Lung (tissue), 12 donors: Measurements from ENCODE around the gene SLC12A6. TPM values are rescaled to one million over a fixed set of nuclear protein-coding genes. Genes with fewer than 3 reads are reported as not detected.

Experiments used
- ATAC-seq: fragments of 200-7000 bp; cut with Tn5 transposase; one replicate; pipeline ENCODE4 v1.9.1; 2020; ENCODE audit warnings: moderate number of reproducible peaks; ENCODE audit not compliant: insufficient read depth, low FRiP score
- DNase-seq, 3 donors: peaks; one replicate each; pipeline ENCODE4 v3.0.0-alpha.2; 2013 to 2017
- H3K27ac ChIP-seq, 2 donors: one replicate each; pipeline ENCODE4 v1.5.1; 2013; ENCODE audit warnings: mild to moderate bottlenecking in 2 of 2, moderate library complexity in 2 of 2, control low read depth in 1 of 2, inconsistent platforms in 1 of 2, low read depth in 1 of 2, low read length in 1 of 2
- H3K27me3 ChIP-seq, 3 donors: one replicate each; pipeline ENCODE4 v1.5.1; 2013; ENCODE audit warnings: low read length in 2 of 3; ENCODE audit not compliant: control insufficient read depth in 3 of 3, insufficient read depth in 3 of 3
- H3K36me3 ChIP-seq, 4 donors: one replicate each; pipeline ENCODE4 v1.5.1; 2013; ENCODE audit warnings: low read length in 4 of 4, mild to moderate bottlenecking in 1 of 4, moderate library complexity in 1 of 4; ENCODE audit not compliant: control insufficient read depth in 4 of 4, insufficient read depth in 4 of 4
- H3K4me1 ChIP-seq, 5 donors: one replicate each; pipeline ENCODE4 v1.5.1; 2013; ENCODE audit warnings: low read length in 5 of 5, mild to moderate bottlenecking in 2 of 5, moderate library complexity in 1 of 5; ENCODE audit not compliant: control insufficient read depth in 5 of 5, insufficient read depth in 5 of 5
- H3K4me3 ChIP-seq: one replicate; pipeline ENCODE4 v1.5.1; 2013; ENCODE audit warnings: mild to moderate bottlenecking, control low read depth, moderate library complexity
- H3K9ac ChIP-seq, 2 donors: one replicate each; pipeline ENCODE4 v1.5.1; 2013; ENCODE audit warnings: low read length in 2 of 2, control low read depth in 1 of 2; ENCODE audit not compliant: insufficient read depth in 1 of 2
- H3K9me3 ChIP-seq, 4 donors: one replicate each; pipeline ENCODE4 v1.5.1; 2013; ENCODE audit warnings: low read length in 3 of 4, mild to moderate bottlenecking in 1 of 4, moderate library complexity in 1 of 4; ENCODE audit not compliant: control insufficient read depth in 4 of 4, insufficient read depth in 3 of 4
- CTCF ChIP-seq: IDR thresholded peaks from 2 replicates; pipeline ENCODE4 v1.5.1; 2012; ENCODE audit warnings: mild to moderate bottlenecking; ENCODE audit errors: control extremely low read depth, extremely low read depth
- WGBS, 2 donors: extraction: QIAGEN DNeasy Blood & Tissue Kit; methylation state at CpG; one replicate each; pipeline ENCODE4 v1.1.7; 2013; 5-methylcytosine and 5-hydroxymethylcytosine counted together
- polyA plus RNA-seq, 2 donors: library from polyadenylated mRNA; stranded (reverse); fragments of 200-250 nt; gene quantifications; one replicate each; pipeline ENCODE4 v1.2.1, GENCODE V29; 2013
- total RNA-seq, 2 donors: library from RNA; depleted of rRNA in 1 of 2; stranded (reverse); fragments of >200 nt in 1 of 2; gene quantifications; one replicate each; pipeline ENCODE4 v1.2.1, GENCODE V29; 2014 to 2021
- donor health status: control.
- donor health status: control.
- donor health status: Bipolar disorder and iron deficiency.
- donor health status: healthy.
- donor health status: DM: yes; HTN: yes; CAD: no.

The SLC12A6 gene
- total and polyA plus RNA-seq, 4 donors: 7.6 to 58.4 (median 27.7) TPM

GRCh38 chr15:34214135-34214534 lies 123.4 kb downstream of the SLC12A6 start:
- WGBS, 2 donors: 55 to 74% methylated on average over 3 of the region's 3 CpGs
- Histone ChIP-seq H3K4me1 (no peaks in the 10 kb centered on the region), H3K9me3 (no peaks in the 10 kb centered on the region), H3K27ac (no peak overlapping the region), H3K36me3 (no peaks in the 10 kb centered on the region), H3K27me3 (peaks cover 0 to 4% (median 0%) of the 10 kb centered on the region in 3 donors), H3K9ac (no peak overlapping the region), H3K4me3 (no peak overlapping the region)
- ATAC-seq (no peak), DNase-seq (no peak)
- no peak for TF ChIP-seq CTCF

DNA sequence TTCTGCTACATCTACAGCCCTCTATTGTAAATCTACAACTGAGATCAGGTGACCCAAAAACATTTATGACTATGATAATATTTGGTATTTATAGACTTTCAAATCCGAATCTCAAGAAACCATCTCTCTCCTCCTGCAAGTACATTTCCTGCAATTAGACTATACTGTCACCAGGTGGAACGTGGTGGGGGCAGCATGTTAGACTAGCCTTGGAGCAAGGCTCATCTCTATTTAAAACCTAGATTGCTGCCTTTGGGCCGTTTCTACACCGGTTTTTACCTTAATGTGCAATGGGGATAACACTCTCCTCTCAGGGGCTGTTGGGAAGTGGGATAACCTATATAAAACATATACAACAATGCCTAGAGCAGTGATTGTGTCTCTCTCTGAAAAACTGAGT lies 123.9 kb downstream of the SLC12A6 start:
- H3K9me3 ChIP-seq: no peaks in the 10 kb centered on the region
- no peak for DNase-seq
- H3K4me3 ChIP-seq: no peak overlapping the region
- no peaks in the 10 kb centered on the region for H3K36me3 ChIP-seq
- H3K9ac ChIP-seq: no peak overlapping the region
- peaks cover 0 to 4% (median 0%) of the 10 kb centered on the region in 3 donors for H3K27me3 ChIP-seq
- no peak overlapping the region for H3K27ac ChIP-seq
- TF ChIP-seq CTCF: no peak
- no peak for ATAC-seq
- H3K4me1 ChIP-seq: peaks cover 0 to 4% (median 0%) of the 10 kb centered on the region in 5 donors
- whole genome bisulfite sequencing, 2 donors: 37 to 48% methylated on average over 4 of the region's 4 CpGs

- peak; percentile 95 for TF ChIP-seq CTCF
- no peaks in the 10 kb centered on the region for H3K9me3 ChIP-seq
- peaks cover 0 to 4% (median 0%) of the 10 kb centered on the region in 3 donors for H3K27me3 ChIP-seq
- WGBS, 2 donors: 0 to 1% methylated on average over 79 to 81 of the region's 81 CpGs
- peak within 1 kb of the TSS; percentile 83 for H3K4me3 ChIP-seq
- DNase-seq (peak; percentile 96 to 97 (median 96)), ATAC-seq (peak; percentile 100)
- peak within 1 kb of the TSS; percentile 48 to 89 for H3K9ac ChIP-seq
- peak within 1 kb of the TSS; percentile 92 to 93 for H3K27ac ChIP-seq
- peaks cover 0 to 12% (median 0%) of the 10 kb centered on the region in 5 donors for H3K4me1 ChIP-seq
- H3K36me3 ChIP-seq: no peaks in the 10 kb centered on the region
Observed at GRCh38 chr15:34209421-34210282, 127.9 kb downstream of the SLC12A6 start, which contains the start of gene KATNBL1. Gene KATNBL1 (minus strand): TSS chr15:34210096. CDS start chr15:34163676, 46,420 bp downstream.
